PC-3 (cell line): ENCODE results near the gene HOXB1. TPM values are rescaled to one million over a fixed set of nuclear protein-coding genes. Genes with fewer than 3 reads are reported as not detected.
A peak's percentile ranks its signal among the peaks of the same experiment; 100 is the strongest.

ENCODE experiments used
- ATAC-seq: fragments of 200-7000 bp; cut with Tn5 transposase; 2 replicates; pipeline ENCODE4 v1.9.1; 2020; ENCODE audit warnings: mild to moderate bottlenecking, moderate library complexity
- BruUV-seq: library from RNA; stranded (reverse); fragments of 400-500 nt; replicated peaks from 2 replicates; lab custom pipeline; 2021; lab: Mats Ljungman, UMichigan
- CTCF ChIA-PET: fragments of 300-600 bp; sonication (Branson Sonifier 250); formaldehyde crosslinking; loops from one replicate; lab custom pipeline; 2022; ENCODE audit warnings: antibody characterized with exemption; lab: Charles Lee
- POLR2A ChIA-PET: fragments of 300-600 bp; sonication (Branson Sonifier 250); formaldehyde crosslinking; loops from one replicate; lab custom pipeline; 2022; ENCODE audit warnings: antibody characterized with exemption; ENCODE audit not compliant: unreplicated experiment; lab: Charles Lee
- DNase-seq: peaks from one replicate; pipeline ENCODE4 v3.0.0-alpha.2; 2015
- H2AFZ ChIP-seq: fragments of 300-600 bp; sonication (generic); 2 replicates; pipeline ENCODE4 v1.6.0; 2016; ENCODE audit warnings: antibody characterized with exemption, low read length
- H3F3A ChIP-seq: fragments of 300-600 bp; sonication (generic); one replicate; pipeline ENCODE4 v1.6.0; 2017; ENCODE audit warnings: antibody characterized with exemption, low read length, control low read depth, mild to moderate bottlenecking; ENCODE audit not compliant: unreplicated experiment
- H3K27ac ChIP-seq: fragments of 300-600 bp; sonication (generic); 2 replicates; pipeline ENCODE4 v1.5.1; 2016; ENCODE audit warnings: mild to moderate bottlenecking, low read length
- H3K27me3 ChIP-seq: fragments of 300-600 bp; sonication (generic); 2 replicates; pipeline ENCODE4 v1.6.1; 2016; ENCODE audit warnings: low read length, mixed read lengths
- H3K36me3 ChIP-seq: fragments of 300-600 bp; sonication (generic); 2 replicates; pipeline ENCODE4 v1.6.1; 2016; ENCODE audit warnings: low read depth, mixed run types, low read length, mixed read lengths
- H3K4me1 ChIP-seq: fragments of 300-600 bp; sonication (generic); 2 replicates; pipeline ENCODE4 v1.5.1; 2016; ENCODE audit warnings: low read length; ENCODE audit not compliant: insufficient read depth
- H3K4me2 ChIP-seq: fragments of 300-600 bp; sonication (generic); 2 replicates; pipeline ENCODE4 v1.6.0; 2016; ENCODE audit warnings: low read length
- H3K4me3 ChIP-seq: fragments of 300-600 bp; sonication (generic); 2 replicates; pipeline ENCODE4 v1.5.1; 2016; ENCODE audit warnings: mild to moderate bottlenecking, low read length, mixed read lengths
- H3K79me2 ChIP-seq: fragments of 300-600 bp; sonication (generic); 2 replicates; pipeline ENCODE4 v1.6.1; 2017; ENCODE audit warnings: low read length, mixed read lengths
- H3K9ac ChIP-seq: fragments of 300-600 bp; sonication (generic); 2 replicates; pipeline ENCODE4 v1.6.0; 2016; ENCODE audit warnings: mild to moderate bottlenecking, low read length
- H3K9me2 ChIP-seq: fragments of 300-600 bp; sonication (generic); replicated peaks from 2 replicates; pipeline ENCODE4 v1.6.1; 2016; ENCODE audit warnings: mixed run types, low read length, mixed read lengths
- H3K9me3 ChIP-seq: fragments of 300-600 bp; sonication (generic); 2 replicates; pipeline ENCODE4 v1.6.1; 2016; ENCODE audit warnings: low read length, mixed read lengths
- H4K20me1 ChIP-seq: fragments of 300-600 bp; sonication (generic); 2 replicates; pipeline ENCODE4 v1.6.1; 2016; ENCODE audit warnings: low read length, mixed read lengths
- CTCF ChIP-seq: fragments of 300-600 bp; sonication (generic); conservative IDR thresholded peaks from 2 replicates; pipeline ENCODE4 v1.5.1; 2017; ENCODE audit warnings: antibody characterized with exemption, low read depth, mild to moderate bottlenecking, low read length
- EZH2 ChIP-seq: fragments of 300-600 bp; sonication (generic); IDR thresholded peaks from one replicate; pipeline ENCODE4 v1.6.1; 2017; ENCODE audit warnings: antibody characterized with exemption, mild to moderate bottlenecking, low read length; ENCODE audit not compliant: unreplicated experiment
- EZH2phosphoT487 ChIP-seq: fragments of 300-600 bp; sonication (generic); IDR thresholded peaks from 2 replicates; pipeline ENCODE4 v1.6.1; 2018; ENCODE audit warnings: mild to moderate bottlenecking, antibody characterized with exemption, low read length, borderline replicate concordance
- intact Hi-C: fragments of 100-400 bp; cut with micrococcal nuclease; formaldehyde crosslinking; loops from 2 replicates; pipeline ENCODE4 v1.9.0; 2023
- total RNA-seq: library from RNA; depleted of rRNA; stranded (reverse); fragments of >200 nt; gene quantifications from 2 replicates; pipeline ENCODE4 v1.2.3, GENCODE V29; 2014

Gene HOXB1
- total RNA-seq, 1 experiment from 2014 or later, result not detected

GRCh38 chr17:48491527-48492273 is 39.1 kb downstream of the HOXB1 start:
- H3K27me3 ChIP-seq, result no peaks in the 10 kb centered on the region
- DNase-seq (no peak), ATAC-seq (no peak)
- no peaks in the 10 kb centered on the region for H3K9me3 ChIP-seq
- BruUV-seq, result no TSS peak
- no peak overlapping the region for H2AFZ ChIP-seq
- peaks cover 56% of the 10 kb centered on the region for H3K4me1 ChIP-seq
- no peaks in the 10 kb centered on the region for H3K79me2 ChIP-seq
- H4K20me1 ChIP-seq, result no peaks in the 10 kb centered on the region
- H3K9ac ChIP-seq, result no peak overlapping the region
- TF ChIP-seq CTCF, result no peak
- no peak for TF ChIP-seq EZH2phosphoT487
- TF ChIP-seq EZH2, result no peak
- ChIA-PET POLR2A (no interaction called here), CTCF (interaction anchor here (0.6 to 1.9 kb wide), 3 partner anchors 9 to 140 kb away, joined by 3 to 7 read pairs (median 5); no protein-coding TSS in a partner anchor)
- H3K4me2 ChIP-seq, result no peak overlapping the region
- peaks cover under 1% of the 10 kb centered on the region for H3F3A ChIP-seq
- no peaks in the 10 kb centered on the region for H3K36me3 ChIP-seq
- H3K4me3 ChIP-seq, result no peak overlapping the region
- intact Hi-C loops, result loop anchor here (2.0 kb wide), 2 partner anchors 35 to 139 kb away; no protein-coding TSS in a partner anchor
- no peaks in the 10 kb centered on the region for H3K9me2 ChIP-seq
- no peak overlapping the region for H3K27ac ChIP-seq

GRCh38 chr17:48490451-48490892 is 40.3 kb downstream of the HOXB1 start:
- H3K27ac ChIP-seq, result no peak overlapping the region; the same call in 1 of the 2 replicates
- H3F3A ChIP-seq, result no peaks in the 10 kb centered on the region
- no TSS peak for BruUV-seq
- H3K27me3 ChIP-seq, result no peaks in the 10 kb centered on the region
- H4K20me1 ChIP-seq, result no peaks in the 10 kb centered on the region
- peak; percentile 32 for DNase-seq
- H3K9me3 ChIP-seq, result no peaks in the 10 kb centered on the region
- H3K4me3 ChIP-seq, result no peak overlapping the region
- H3K9me2 ChIP-seq, result no peaks in the 10 kb centered on the region
- ChIA-PET CTCF (no interaction called here), POLR2A (no interaction called here)
- peaks cover 55% of the 10 kb centered on the region for H3K4me1 ChIP-seq
- no peaks in the 10 kb centered on the region for H3K36me3 ChIP-seq
- H3K79me2 ChIP-seq, result no peaks in the 10 kb centered on the region
- H3K9ac ChIP-seq, result no peak overlapping the region
- H3K4me2 ChIP-seq, result 0 out of 2 replicates have a peak overlapping the region, but pooled peaks have one; percentile 18
- TF ChIP-seq CTCF (no peak), EZH2phosphoT487 (no peak), EZH2 (no peak)
- intact Hi-C loops, result no loop called here
- H2AFZ ChIP-seq, result no peak overlapping the region
- ATAC-seq, result no peak

GRCh38 chr17:48489781-48490180 is 41.0 kb downstream of the HOXB1 start:
- BruUV-seq, result no TSS peak
- CTCF ChIA-PET, result no interaction called here

More at GRCh38 chr17:48489781-48490180, 41.0 kb downstream of the HOXB1 start:
- no peak overlapping the region for H3K9ac ChIP-seq
- no peak for DNase-seq
- no peaks in the 10 kb centered on the region for H3K9me2 ChIP-seq
- H3K4me1 ChIP-seq, result peaks cover 59% of the 10 kb centered on the region
- POLR2A ChIA-PET, result no interaction called here
- intact Hi-C loops, result loop anchor here (10.0 kb wide), 1 partner anchor 465 kb away; no protein-coding TSS in a partner anchor
- no peaks in the 10 kb centered on the region for H3K27me3 ChIP-seq
- H3K79me2 ChIP-seq, result no peaks in the 10 kb centered on the region
- no peak overlapping the region for H3K4me2 ChIP-seq
- H3F3A ChIP-seq, result no peaks in the 10 kb centered on the region
- no peaks in the 10 kb centered on the region for H3K36me3 ChIP-seq
- H3K27ac ChIP-seq, result no peak overlapping the region
- H3K4me3 ChIP-seq, result no peak overlapping the region
- H2AFZ ChIP-seq, result no peak overlapping the region
- H4K20me1 ChIP-seq, result no peaks in the 10 kb centered on the region
- no peak for ATAC-seq
- TF ChIP-seq EZH2 (no peak), EZH2phosphoT487 (no peak), CTCF (no peak)
- H3K9me3 ChIP-seq, result no peaks in the 10 kb centered on the region
